Breast epithelium (tissue), 4 donors: ENCODE measurements around the gene DNTTIP2. TPM values are rescaled to one million over a fixed set of nuclear protein-coding genes. Genes with fewer than 3 reads are reported as not detected.

Experiments
- DNase-seq, 2 donors: peaks; one replicate each; pipeline ENCODE4 v3.0.0-alpha.2; 2019; ENCODE audit warnings: low spot score in 2 of 2
- H3K27ac ChIP-seq, 2 donors: fragments of 200-600 bp; sonication (generic) in 1 of 2; one replicate each; pipeline ENCODE4 v1.5.1; 2016 to 2019; ENCODE audit warnings: mild to moderate bottlenecking in 1 of 2
- H3K27me3 ChIP-seq, 2 donors: fragments of 200-600 bp; sonication (generic) in 1 of 2; one replicate each; pipeline versions ENCODE4 v1.5.1 to v1.6.0; 2017 to 2019; ENCODE audit warnings: control low read depth in 1 of 2, mild to moderate bottlenecking in 1 of 2
- H3K36me3 ChIP-seq: fragments of 200-600 bp; one replicate; pipeline ENCODE4 v1.5.1; 2019
- H3K4me1 ChIP-seq, 2 donors: fragments of 200-600 bp; sonication (generic); one replicate each; pipeline ENCODE4 v1.5.1; 2016 to 2019; ENCODE audit warnings: control low read depth in 1 of 2
- H3K4me3 ChIP-seq, 3 donors: fragments of 200-600 bp; sonication (generic); 1 replicate in 2 of 3; 2 replicates in 1 of 3; pipeline ENCODE4 v1.5.1; 2016 to 2019; ENCODE audit warnings: mild to moderate bottlenecking in 3 of 3, moderate library complexity in 2 of 3
- H3K9me3 ChIP-seq, 2 donors: fragments of 200-600 bp; sonication (generic) in 1 of 2; one replicate each; pipeline ENCODE4 v1.5.1; 2016 to 2019; ENCODE audit warnings: control low read depth in 1 of 2
- POLR2A ChIP-seq: fragments of 450-650 bp; IDR thresholded peaks from one replicate; pipeline ENCODE4 v1.6.1; 2016; ENCODE audit warnings: antibody characterized with exemption, mild to moderate bottlenecking, moderate library complexity
- POLR2AphosphoS5 ChIP-seq, 3 donors: sonication (generic); formaldehyde crosslinking; IDR thresholded peaks; one replicate each; pipeline ENCODE4 v1.6.1; 2017; ENCODE audit warnings: antibody characterized with exemption in 3 of 3
- intact Hi-C: fragments of 100-400 bp; cut with DNase I; formaldehyde crosslinking; loops from one replicate; pipeline ENCODE4 v1.15.1; 2023; ENCODE audit warnings: low total_unique reads
- total RNA-seq, 3 donors: library from RNA; depleted of rRNA; stranded (reverse); fragments of >200 nt; gene quantifications; one replicate each; pipeline ENCODE4 v1.1.0, GENCODE V29; 2016
- TF ChIP-seq, protein P1 (sequence below), 3 donors: fragments of 450-650 bp; IDR thresholded peaks; one replicate each; pipeline ENCODE4 v1.5.1; 2016 to 2017; ENCODE audit warnings: antibody characterized with exemption in 3 of 3, mild to moderate bottlenecking in 3 of 3, moderate library complexity in 3 of 3

DNTTIP2 gene
- total RNA-seq, 3 donors from 2014 or later: 28.2 to 38.3 (median 30.5) TPM

DNA sequence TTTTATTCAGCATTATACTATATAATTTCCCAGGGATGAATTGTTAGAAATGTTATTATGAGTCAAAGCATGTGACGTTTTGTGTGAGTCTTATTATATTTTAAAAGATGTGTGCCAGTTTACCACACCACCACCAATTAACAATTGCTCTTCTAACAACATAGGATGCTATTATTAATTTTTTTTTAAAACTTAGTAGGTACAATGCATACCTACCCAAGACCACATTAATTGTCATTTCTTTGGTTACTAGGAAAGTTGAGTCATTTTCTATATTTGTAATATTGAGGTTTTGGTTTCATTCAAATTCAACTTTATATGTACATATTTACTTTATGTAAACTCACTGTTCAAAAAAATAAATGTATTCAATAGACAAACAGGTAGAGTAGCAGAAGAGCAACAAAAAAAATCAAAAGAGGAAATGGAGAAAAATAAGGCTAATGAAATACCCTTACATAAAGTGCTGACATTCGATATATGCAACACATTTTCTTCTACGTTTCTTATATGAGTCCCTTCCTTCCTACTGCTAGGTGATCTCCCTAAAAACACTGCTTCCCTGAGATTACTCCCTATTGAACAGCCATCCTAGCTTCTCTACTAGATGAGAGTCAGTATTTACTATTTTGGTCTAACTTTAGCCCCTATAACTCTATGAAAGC is 20.7 kb upstream of the DNTTIP2 start:
- intact Hi-C loops: no loop called here
- no peak overlapping the region for H3K27ac ChIP-seq

DNA sequence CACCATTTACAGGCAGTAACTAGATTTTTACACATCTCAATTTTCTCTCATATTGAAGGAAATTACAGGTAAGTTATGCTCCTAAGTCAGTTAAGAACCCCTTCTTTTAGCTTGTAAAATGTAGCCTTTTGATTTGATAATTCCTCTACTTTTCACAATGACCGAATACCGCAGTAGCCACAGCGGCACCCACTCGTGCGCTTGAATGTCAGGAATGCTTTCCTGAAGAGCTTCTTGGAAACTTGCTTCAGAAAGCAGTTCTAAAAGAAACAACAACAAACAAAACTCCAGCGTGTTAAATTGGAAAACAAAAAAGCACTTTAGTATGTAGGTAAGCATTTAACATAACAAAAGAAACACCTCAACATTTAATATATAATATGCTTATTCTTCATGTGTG is 9.9 kb upstream of the DNTTIP2 start:
- no peak for DNase-seq
- H3K9me3 ChIP-seq: no peaks in the 10 kb centered on the region

More for the DNA sequence above, 20.7 kb upstream of the DNTTIP2 start:
- no peaks in the 10 kb centered on the region for H3K4me1 ChIP-seq
- H3K4me3 ChIP-seq: no peak overlapping the region
- DNase-seq: no peak
- H3K27me3 ChIP-seq: no peaks in the 10 kb centered on the region
- H3K36me3 ChIP-seq: no peaks in the 10 kb centered on the region
- no peaks in the 10 kb centered on the region for H3K9me3 ChIP-seq
- TF ChIP-seq POLR2AphosphoS5 (IDR thresholded peaks at IDR 0.05): no peak
- TF ChIP-seq POLR2A: no peak
- TF ChIP-seq, protein P1, sequence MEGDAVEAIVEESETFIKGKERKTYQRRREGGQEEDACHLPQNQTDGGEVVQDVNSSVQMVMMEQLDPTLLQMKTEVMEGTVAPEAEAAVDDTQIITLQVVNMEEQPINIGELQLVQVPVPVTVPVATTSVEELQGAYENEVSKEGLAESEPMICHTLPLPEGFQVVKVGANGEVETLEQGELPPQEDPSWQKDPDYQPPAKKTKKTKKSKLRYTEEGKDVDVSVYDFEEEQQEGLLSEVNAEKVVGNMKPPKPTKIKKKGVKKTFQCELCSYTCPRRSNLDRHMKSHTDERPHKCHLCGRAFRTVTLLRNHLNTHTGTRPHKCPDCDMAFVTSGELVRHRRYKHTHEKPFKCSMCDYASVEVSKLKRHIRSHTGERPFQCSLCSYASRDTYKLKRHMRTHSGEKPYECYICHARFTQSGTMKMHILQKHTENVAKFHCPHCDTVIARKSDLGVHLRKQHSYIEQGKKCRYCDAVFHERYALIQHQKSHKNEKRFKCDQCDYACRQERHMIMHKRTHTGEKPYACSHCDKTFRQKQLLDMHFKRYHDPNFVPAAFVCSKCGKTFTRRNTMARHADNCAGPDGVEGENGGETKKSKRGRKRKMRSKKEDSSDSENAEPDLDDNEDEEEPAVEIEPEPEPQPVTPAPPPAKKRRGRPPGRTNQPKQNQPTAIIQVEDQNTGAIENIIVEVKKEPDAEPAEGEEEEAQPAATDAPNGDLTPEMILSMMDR (IDR thresholded peaks at IDR 0.05): no peak

DNA sequence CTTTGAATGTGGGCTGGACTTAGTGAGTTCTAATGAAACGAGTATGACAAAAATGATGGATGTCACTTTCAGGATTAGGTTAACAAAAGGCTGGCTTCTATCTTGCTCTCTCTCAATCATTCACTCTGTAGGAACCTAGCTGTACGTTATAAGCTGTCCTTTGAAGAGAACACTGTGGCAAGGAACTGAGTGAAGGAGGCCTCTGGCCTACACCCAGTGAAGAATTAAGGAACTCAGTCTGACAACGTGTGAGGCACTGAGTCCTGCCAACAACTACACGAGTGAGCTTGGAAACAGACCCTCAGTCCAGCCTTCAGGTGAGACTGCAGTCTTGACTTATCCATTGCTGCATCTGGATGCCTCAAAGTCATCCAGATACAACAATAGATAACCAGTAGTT is 3.3 kb upstream of the DNTTIP2 start:
- DNase-seq: no peak
- no peaks in the 10 kb centered on the region for H3K9me3 ChIP-seq
- H3K36me3 ChIP-seq: no peaks in the 10 kb centered on the region
- H3K4me1 ChIP-seq: peaks cover 0 to 3% of the 10 kb centered on the region in 2 donors
- no peak overlapping the region for H3K4me3 ChIP-seq
- H3K27me3 ChIP-seq: no peaks in the 10 kb centered on the region
- no peak overlapping the region for H3K27ac ChIP-seq
- intact Hi-C loops: no loop called here
- TF ChIP-seq, protein P1 (IDR thresholded peaks at IDR 0.05): no peak
- TF ChIP-seq POLR2A (no peak), POLR2AphosphoS5 (IDR thresholded peaks at IDR 0.05) (no peak)

More for the DNA sequence above, 9.9 kb upstream of the DNTTIP2 start:
- no peaks in the 10 kb centered on the region for H3K4me1 ChIP-seq
- TF ChIP-seq, protein P1 (IDR thresholded peaks at IDR 0.05): no peak
- no peak for TF ChIP-seq POLR2A
- no peak for TF ChIP-seq POLR2AphosphoS5 (IDR thresholded peaks at IDR 0.05)
- no peak overlapping the region for H3K4me3 ChIP-seq
- H3K27me3 ChIP-seq: no peaks in the 10 kb centered on the region
- intact Hi-C loops: no loop called here
- no peak overlapping the region for H3K27ac ChIP-seq
- no peaks in the 10 kb centered on the region for H3K36me3 ChIP-seq

DNA sequence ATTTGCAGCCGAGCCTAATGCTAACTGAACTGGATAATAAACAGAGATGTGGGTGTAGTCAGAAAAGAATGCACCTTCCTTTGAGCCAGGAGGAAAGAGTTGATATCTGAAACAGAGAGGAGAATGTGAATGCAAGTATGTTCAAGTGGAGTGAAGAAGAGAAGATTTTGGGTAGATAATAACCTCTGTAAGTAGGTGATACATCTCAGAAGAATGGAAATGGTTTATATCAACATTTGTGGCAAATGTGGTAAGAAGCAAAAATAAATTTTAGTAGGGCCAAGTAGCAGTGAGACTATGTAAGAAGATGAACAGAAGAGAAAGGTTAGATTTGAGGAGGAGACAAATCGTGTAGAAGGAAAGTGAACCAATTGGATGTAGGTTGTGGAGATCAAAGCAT is 1.7 kb upstream of the DNTTIP2 start:
- H3K27ac ChIP-seq: no peak overlapping the region
- intact Hi-C loops: no loop called here
- no peak for DNase-seq
- no peaks in the 10 kb centered on the region for H3K36me3 ChIP-seq
- no peak overlapping the region for H3K4me3 ChIP-seq
- H3K4me1 ChIP-seq: peaks cover 0 to 3% of the 10 kb centered on the region in 2 donors
- TF ChIP-seq POLR2AphosphoS5 (IDR thresholded peaks at IDR 0.05): no peak
- no peaks in the 10 kb centered on the region for H3K27me3 ChIP-seq
- H3K9me3 ChIP-seq: no peaks in the 10 kb centered on the region

DNA sequence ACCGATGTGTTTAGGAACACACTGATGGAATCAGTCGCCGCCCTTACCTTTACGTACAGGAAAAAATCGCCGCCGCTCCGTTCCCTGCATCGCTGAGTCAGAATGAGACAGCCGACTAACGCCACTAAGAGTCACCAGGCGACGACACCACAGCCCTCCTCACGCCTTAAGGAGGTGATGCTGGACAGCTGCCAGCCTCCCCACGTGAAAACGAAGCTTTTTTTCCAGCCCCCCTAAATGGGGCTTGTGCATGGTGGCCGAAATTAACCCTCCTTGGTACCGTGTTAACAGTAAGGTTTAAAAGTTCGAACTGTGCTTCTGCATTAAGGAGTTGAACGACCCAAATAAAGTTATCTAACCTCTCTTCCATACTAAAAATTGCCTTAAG is 511 bp downstream of the DNTTIP2 start:
- H3K27ac ChIP-seq: peak overlapping the region; percentile 92 to 97
- intact Hi-C loops: no loop called here

More for the DNA sequence above, 511 bp downstream of the DNTTIP2 start:
- peaks cover 0 to 3% of the 10 kb centered on the region in 2 donors for H3K4me1 ChIP-seq
- TF ChIP-seq, protein P1 (IDR thresholded peaks at IDR 0.05): no peak
- TF ChIP-seq POLR2AphosphoS5 (IDR thresholded peaks at IDR 0.05) (no peak), POLR2A (no peak)
- peak overlapping the region; percentile 73 to 98 (median 91) for H3K4me3 ChIP-seq
- H3K36me3 ChIP-seq: peaks cover 4% of the 10 kb centered on the region
- H3K27me3 ChIP-seq: no peaks in the 10 kb centered on the region
- H3K9me3 ChIP-seq: no peaks in the 10 kb centered on the region
- peak; percentile 40 to 57 for DNase-seq
